Peyer's patch (tissue), 4 donors: ENCODE measurements around the gene TMEM132D.

Experiments
- POLR2A ChIP-seq, 2 donors: fragments of 450-650 bp; IDR thresholded peaks; one replicate each; pipeline ENCODE4 v1.5.1; 2017; ENCODE audit warnings: antibody characterized with exemption in 2 of 2, mild to moderate bottlenecking in 2 of 2, moderate library complexity in 2 of 2
- TF ChIP-seq, protein P1 (sequence below), 6 experiments: fragments of 450-650 bp in 4 of 6; fragments of 200-600 bp in 2 of 6; sonication (generic) in 1 of 6; IDR thresholded peaks; one replicate each; pipeline ENCODE4 v1.5.1; 2017 to 2019; ENCODE audit warnings: antibody characterized with exemption in 6 of 6, mild to moderate bottlenecking in 3 of 6, moderate library complexity in 1 of 6

- TF ChIP-seq, protein P1, sequence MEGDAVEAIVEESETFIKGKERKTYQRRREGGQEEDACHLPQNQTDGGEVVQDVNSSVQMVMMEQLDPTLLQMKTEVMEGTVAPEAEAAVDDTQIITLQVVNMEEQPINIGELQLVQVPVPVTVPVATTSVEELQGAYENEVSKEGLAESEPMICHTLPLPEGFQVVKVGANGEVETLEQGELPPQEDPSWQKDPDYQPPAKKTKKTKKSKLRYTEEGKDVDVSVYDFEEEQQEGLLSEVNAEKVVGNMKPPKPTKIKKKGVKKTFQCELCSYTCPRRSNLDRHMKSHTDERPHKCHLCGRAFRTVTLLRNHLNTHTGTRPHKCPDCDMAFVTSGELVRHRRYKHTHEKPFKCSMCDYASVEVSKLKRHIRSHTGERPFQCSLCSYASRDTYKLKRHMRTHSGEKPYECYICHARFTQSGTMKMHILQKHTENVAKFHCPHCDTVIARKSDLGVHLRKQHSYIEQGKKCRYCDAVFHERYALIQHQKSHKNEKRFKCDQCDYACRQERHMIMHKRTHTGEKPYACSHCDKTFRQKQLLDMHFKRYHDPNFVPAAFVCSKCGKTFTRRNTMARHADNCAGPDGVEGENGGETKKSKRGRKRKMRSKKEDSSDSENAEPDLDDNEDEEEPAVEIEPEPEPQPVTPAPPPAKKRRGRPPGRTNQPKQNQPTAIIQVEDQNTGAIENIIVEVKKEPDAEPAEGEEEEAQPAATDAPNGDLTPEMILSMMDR (IDR thresholded peaks at IDR 0.05) = no peak
- TF ChIP-seq POLR2A (IDR thresholded peaks at IDR 0.05) = no peak
Observed at GRCh38 chr12:129788506-129789084, 115.2 kb downstream of the TMEM132D start.
